Uterus (tissue), 2 donors: Measurements from ENCODE around the gene SERPINI1.

Experiments used
- CTCF ChIP-seq, 4 experiments: fragments of 200-600 bp in 2 of 4; fragments of 450-650 bp in 2 of 4; sonication (generic) in 2 of 4; IDR thresholded peaks; one replicate each; pipeline ENCODE4 v1.5.1; 2016 to 2019; ENCODE audit warnings: antibody characterized with exemption in 4 of 4, mild to moderate bottlenecking in 2 of 4, moderate library complexity in 1 of 4
- POLR2A ChIP-seq, 2 donors: fragments of 450-650 bp; IDR thresholded peaks; one replicate each; pipeline ENCODE4 v1.6.1; 2016; ENCODE audit warnings: antibody characterized with exemption in 2 of 2, mild to moderate bottlenecking in 1 of 2, moderate library complexity in 1 of 2

DNA sequence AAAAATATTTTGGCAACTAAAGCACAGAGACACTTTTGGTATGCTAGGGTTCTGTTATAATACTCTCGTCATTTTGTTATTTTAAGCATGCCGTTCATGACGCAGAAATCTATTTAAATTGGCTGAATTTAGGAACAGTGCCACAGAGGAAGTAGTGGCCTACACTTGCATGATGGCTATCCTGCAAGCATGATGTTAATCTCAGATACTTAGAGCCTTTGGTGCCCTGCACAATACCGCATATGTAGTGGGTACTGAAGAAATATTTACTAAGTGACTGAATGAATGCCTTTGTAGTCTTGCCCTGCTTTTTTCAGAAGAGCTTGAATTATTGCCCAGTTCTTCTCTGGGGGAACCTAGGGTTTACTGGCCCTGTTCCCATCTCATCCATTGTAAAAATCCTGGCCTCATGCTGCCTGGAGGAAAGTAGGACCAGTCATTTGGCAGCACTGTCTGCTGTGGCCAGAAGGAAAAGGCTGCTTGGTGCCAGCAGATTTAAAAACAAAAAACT lies 79.0 kb downstream of the SERPINI1 start:
- TF ChIP-seq POLR2A (IDR thresholded peaks at IDR 0.05) (peak in 1 of 2 donors; percentile 22), CTCF (IDR thresholded peaks at IDR 0.05) (no peak)
